ENCODE results near the gene TYR.
"Not testable (repeated sequence)": the region's sequence is repeated elsewhere in the genome, so short reads cannot be mapped to it uniquely, and the experiment has no call there.

Gene TYR

DNA sequence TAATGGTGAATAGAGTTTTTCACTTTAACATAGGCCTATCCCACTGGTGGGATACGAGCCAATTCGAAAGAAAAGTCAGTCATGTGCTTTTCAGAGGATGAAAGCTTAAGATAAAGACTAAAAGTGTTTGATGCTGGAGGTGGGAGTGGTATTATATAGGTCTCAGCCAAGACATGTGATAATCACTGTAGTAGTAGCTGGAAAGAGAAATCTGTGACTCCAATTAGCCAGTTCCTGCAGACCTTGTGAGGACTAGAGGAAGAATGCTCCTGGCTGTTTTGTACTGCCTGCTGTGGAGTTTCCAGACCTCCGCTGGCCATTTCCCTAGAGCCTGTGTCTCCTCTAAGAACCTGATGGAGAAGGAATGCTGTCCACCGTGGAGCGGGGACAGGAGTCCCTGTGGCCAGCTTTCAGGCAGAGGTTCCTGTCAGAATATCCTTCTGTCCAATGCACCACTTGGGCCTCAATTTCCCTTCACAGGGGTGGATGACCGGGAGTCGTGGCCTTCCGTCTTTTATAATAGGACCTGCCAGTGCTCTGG lies at the start of gene TYR:
TSS of gene TYR (plus strand) at position 185 of the 541 bp plus-strand sequence. CDS start at position 264, 79 bp downstream.
- no peak for DNase-seq

- DNase-seq = no peak
These were observed 41.1 kb upstream of the TYR start for GRCh38 chr11:89136606-89137005.

GRCh38 chr11:89147229-89147628 lies 30.4 kb upstream of the TYR start:
- no peak for DNase-seq

GRCh38 chr11:89159974-89160373 lies 17.7 kb upstream of the TYR start:
- no peak for DNase-seq

- no peak for DNase-seq
These were observed 15.7 kb upstream of the TYR start for GRCh38 chr11:89161949-89162348.

GRCh38 chr11:89163686-89164085 lies 14.0 kb upstream of the TYR start:
- DNase-seq = no peak

- no peak for DNase-seq
These were observed 9.3 kb upstream of the TYR start for GRCh38 chr11:89168396-89168795.

- DNase-seq = no peak
These were observed 1.9 kb upstream of the TYR start for GRCh38 chr11:89175796-89176195.

- no peak for DNase-seq
These were observed 737 bp upstream of the TYR start for GRCh38 chr11:89176938-89177337.

DNA sequence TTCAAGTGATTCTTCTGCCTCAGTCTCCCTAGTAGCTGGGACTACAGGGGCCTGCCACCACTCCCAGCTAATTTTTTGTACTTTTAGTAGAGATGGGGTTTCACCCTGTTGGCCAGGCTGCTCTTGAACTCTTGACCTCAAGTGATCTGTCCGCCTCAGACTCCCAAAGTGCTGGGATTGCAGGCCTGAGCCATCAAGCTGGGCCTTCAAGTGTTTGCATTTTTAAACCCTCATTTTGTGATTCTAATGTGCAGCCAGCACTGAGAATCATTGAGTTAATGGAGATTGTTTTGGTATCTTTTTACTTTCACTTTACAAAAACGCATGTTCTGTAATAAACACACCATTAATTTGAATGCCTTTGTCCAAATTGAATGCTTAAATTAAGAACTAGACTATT lies 3.4 kb downstream of the TYR start:
- DNase-seq = no peak

- DNase-seq = no peak
These were observed 5.3 kb downstream of the TYR start for GRCh38 chr11:89182773-89183518.

GRCh38 chr11:89184021-89184420 lies 6.3 kb downstream of the TYR start:
- DNase-seq = no peak

- DNase-seq = no peak
These were observed 12.1 kb downstream of the TYR start for GRCh38 chr11:89189776-89190175.

DNA sequence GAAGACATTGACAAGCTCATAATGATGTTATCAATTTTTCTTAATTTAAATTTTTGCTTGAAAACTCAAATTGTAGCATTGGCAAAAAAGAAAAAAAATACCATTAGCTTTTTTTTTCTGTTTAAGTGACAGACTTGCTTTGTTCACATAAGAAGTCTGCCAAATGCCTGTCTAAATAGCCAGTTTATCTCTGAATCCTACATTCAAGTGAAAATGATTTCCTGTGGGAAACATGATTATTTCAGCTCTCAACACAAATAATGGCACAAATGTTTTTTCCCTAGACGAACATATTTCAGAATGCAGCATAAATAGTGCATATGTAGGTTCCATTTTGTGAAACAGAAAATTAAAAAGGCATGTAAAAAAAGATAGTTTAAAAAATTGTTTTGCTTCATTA lies 23.5 kb downstream of the TYR start:
- DNase-seq = no peak

GRCh38 chr11:89203814-89204213 lies 26.1 kb downstream of the TYR start:
- no peak for DNase-seq

DNA sequence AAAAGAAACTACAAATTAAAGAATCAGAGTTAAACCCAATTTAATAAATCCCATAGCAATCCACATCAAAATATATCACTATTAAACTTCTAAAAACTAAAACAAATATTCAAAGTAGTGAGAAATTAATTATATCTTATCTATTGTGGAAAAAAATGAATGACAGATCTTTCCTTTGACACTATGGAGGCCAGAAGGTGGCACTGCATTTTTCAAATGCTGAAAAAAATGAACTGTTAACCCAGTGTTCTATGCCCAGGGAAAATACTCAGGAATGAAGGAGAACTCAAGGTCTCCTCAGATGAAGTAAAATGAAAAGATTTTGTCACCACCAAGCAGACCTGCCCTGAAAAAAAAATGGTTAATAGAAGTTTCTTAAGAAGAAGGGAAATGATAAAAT lies 27.7 kb downstream of the TYR start:
- DNase-seq = no peak

DNA sequence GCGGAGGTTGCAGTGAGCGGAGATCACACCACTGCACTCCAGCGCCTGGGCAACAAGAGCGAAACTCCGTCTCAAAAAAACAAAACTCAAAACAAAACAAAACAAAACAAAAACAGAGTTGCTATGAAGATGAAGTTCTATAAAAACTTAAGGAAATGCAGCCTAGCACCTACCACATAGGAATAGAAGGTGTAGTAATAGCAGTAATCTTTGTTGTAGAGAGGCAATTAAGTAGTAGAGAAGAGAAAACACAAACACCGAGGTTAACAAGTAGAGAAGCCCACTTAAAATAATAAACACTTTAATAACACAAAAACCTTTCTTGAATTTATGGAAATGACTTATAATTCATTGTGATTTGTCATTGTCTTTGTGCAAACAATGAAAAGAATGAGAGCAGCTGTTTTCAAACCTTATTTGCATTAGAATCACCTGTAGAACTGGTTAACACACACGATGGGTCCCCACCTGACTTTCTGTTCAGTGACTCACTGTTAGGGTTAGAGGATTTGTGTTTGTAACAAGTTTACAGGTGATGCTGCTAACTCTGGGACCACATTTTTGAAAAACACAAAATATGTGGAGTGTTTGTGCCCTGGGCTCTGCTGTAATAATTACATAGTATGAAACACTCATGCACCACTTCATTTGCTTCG lies 43.1 kb downstream of the TYR start:
- peak; percentile 26 for DNase-seq

DNA sequence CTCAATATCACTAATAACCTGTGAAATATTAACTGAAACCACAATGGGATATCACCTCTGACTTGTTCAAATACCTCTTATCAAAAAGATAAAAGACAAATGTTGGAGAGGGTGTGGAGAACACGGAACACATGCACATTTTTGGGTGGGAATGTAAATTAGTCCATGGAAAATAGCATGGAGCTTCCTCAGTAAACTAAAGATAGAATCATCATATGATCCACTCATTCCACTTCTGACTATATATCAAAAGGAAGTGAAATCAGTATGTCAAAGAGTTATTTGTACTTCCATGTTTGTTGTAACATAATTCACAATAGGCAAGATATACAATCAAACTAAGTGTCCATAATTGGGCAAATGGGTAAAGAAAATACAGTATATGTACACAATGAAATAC lies 57.4 kb downstream of the TYR start:
- no peak for DNase-seq

DNA sequence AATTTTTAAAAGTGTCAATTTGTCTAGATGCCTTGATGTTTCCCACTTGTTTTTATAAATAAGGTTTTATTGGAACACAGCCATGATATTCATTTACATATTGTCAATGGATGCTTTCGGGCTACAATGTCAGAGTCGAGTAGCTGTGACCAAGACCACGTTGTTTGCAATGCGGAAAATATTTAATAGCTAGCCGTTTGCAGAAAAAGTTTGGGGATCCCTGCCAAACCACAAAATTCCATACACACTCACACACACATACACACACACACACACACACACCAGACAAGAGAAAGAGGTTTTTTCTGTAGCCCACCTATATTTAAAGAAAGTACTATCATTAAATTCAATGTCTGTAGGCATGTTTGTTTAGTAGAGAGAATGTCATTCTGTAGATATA lies 58.3 kb downstream of the TYR start:
- no peak for DNase-seq

- DNase-seq = not testable (repeated sequence)
These were observed 69.3 kb downstream of the TYR start for GRCh38 chr11:89247007-89247406.

GRCh38 chr11:89249196-89249595 lies 71.5 kb downstream of the TYR start:
- DNase-seq = no peak

- not testable (repeated sequence) for DNase-seq
These were observed 83.8 kb downstream of the TYR start for GRCh38 chr11:89261483-89261882.

- no peak for DNase-seq
These were observed 90.1 kb downstream of the TYR start for GRCh38 chr11:89267660-89268302.

DNA sequence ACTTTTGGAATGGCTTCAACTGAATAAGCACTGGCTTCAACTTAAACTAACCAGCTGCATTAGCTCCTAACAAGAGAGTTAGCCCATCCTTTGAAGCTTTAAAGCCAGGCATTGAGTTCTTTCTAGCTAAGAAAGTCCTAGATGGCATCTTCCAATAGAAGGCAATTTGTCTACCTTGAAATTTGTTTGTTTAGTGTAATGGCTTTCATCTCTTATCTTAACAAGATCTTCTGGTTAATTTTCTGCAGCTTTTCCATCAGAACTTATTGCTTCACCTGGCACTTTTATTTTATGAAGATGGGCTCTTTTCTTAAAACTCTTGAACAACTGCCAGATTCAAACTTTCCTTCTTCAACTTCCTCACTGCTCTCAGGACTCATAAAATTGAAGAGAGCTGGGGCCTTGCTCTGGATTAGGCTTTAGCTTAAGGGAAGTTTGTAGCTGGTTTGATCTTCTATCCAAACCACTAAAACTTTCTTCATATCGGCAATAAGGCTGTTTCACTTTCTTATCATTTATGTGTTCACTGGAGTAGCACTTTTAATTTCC lies 94.9 kb downstream of the TYR start:
- DNase-seq = not testable (repeated sequence)
